Measurements from ENCODE around the gene UNC5A. TPM values are rescaled to one million over a fixed set of nuclear protein-coding genes. Genes with fewer than 3 reads are reported as not detected.

Gene UNC5A
- total and polyA plus RNA-seq, 7 experiments from 2014 or later: not detected

DNA sequence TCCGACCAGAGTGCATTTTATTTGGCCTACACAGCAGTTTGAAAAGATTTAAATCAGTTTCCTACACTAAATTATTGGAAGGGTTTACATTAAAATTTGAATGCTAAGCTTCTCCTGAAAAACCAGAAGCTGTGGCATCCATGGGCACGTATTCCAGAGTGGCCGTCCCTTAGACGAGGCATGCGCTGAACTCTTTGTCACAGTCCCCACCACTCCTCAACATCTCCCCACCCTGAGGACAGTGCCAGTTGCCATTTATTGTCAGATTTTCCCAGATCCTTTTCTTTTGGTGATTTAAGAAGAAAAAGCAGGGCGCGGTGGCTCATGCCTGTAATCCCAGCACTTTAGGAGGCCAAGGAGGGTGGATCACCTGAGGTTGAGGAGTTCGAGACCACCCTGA, 39.9 kb upstream of the UNC5A start:
- H3K27ac Mint-ChIP-seq: no peak overlapping the region
- peaks cover 0 to 4% (median 0%) of the 10 kb centered on the region in 5 donors for H3K36me3 Mint-ChIP-seq
- peaks cover 0 to 24% (median 11%) of the 10 kb centered on the region in 11 donors for H3K9me3 Mint-ChIP-seq
- Histone ChIP-seq H3K27me3 (ENCODE audit: control insufficient read depth in 2 of 2, insufficient read depth in 2 of 2, low read length in 2 of 2) (no peaks in the 10 kb centered on the region), H3K4me1 (ENCODE audit: control insufficient read depth in 2 of 2, insufficient read depth in 2 of 2, low read length in 2 of 2) (no peaks in the 10 kb centered on the region), H3K4me3 (ENCODE audit: low read length) (no peak overlapping the region), H3K27ac (ENCODE audit: low read depth, low read length) (no peak overlapping the region), H3K9me3 (ENCODE audit: control insufficient read depth in 2 of 3, low read length in 3 of 3) (peaks cover 0 to 10% (median 0%) of the 10 kb centered on the region in 3 experiments), H3K36me3 (ENCODE audit: control insufficient read depth in 2 of 3, insufficient read depth in 3 of 3, low read length in 3 of 3) (no peaks in the 10 kb centered on the region)
- H3K27me3 Mint-ChIP-seq: peaks cover 8 to 62% (median 39%) of the 10 kb centered on the region in 5 donors
- intact Hi-C loops (cut with micrococcal nuclease): no loop called here
- H3K4me3 Mint-ChIP-seq: no peak overlapping the region
- no peak for DNase-seq
- ATAC-seq: no peak
- ChIA-PET CTCF (no interaction called here), POLR2A (interaction anchor here (1.1 kb wide), 1 partner anchor 8 kb away, joined by 4 read pairs; no protein-coding TSS in a partner anchor)
- no peaks in the 10 kb centered on the region for H3K4me1 Mint-ChIP-seq

DNA sequence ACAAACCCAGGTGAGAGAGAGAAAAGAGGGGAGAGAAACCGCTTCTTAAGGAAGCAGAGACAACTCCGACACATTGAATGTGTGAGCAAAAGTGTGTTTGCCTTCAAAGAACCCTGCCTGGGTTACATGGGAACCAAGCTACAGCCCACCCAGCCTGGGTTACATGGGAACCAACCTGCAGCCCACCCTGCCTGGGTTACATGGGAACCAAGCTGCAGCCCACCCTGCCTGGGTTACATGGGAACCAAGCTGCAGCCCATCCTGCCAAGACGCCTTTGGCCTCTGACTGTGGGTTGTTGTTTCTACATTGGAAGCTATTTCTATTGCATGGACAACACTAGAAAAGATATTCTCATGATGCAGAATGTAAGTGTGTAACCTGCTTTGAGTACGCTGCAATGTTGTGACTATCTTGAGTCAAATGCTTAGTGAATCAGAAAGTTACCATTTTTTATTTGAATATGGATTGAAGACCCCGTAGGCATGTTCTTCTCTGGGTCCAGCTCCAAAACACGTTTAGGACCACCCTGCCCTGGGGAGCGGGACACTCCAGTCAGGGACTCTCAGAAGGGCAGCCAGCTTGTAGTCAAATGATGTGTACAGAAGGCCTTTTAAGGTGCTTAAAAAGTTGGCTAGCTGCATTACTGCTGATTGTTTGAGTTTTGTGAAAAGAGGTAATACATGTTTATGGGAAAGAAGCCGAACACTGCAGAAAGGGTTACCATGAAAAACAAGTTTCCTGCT, 39.1 kb upstream of the UNC5A start:
- POLR2A ChIA-PET: no interaction called here
- no peaks in the 10 kb centered on the region for H3K4me1 Mint-ChIP-seq
- Histone ChIP-seq H3K4me1 (ENCODE audit: control insufficient read depth in 2 of 2, insufficient read depth in 2 of 2, low read length in 2 of 2) (no peaks in the 10 kb centered on the region), H3K27ac (ENCODE audit: low read depth, low read length) (no peak overlapping the region), H3K4me3 (ENCODE audit: low read length) (no peak overlapping the region), H3K9me3 (ENCODE audit: control insufficient read depth in 2 of 3, low read length in 3 of 3) (peaks cover 0 to 2% (median 0%) of the 10 kb centered on the region in 3 experiments), H3K36me3 (ENCODE audit: control insufficient read depth in 2 of 3, insufficient read depth in 3 of 3, low read length in 3 of 3) (no peaks in the 10 kb centered on the region), H3K27me3 (ENCODE audit: control insufficient read depth in 2 of 2, insufficient read depth in 2 of 2, low read length in 2 of 2) (peaks cover 0 to 3% of the 10 kb centered on the region in 2 donors)
- peaks cover 8 to 63% (median 33%) of the 10 kb centered on the region in 5 donors for H3K27me3 Mint-ChIP-seq
- CTCF ChIA-PET: no interaction called here
- DNase-seq: peak in 1 of 9 donors; percentile 3
- no peak overlapping the region for H3K4me3 Mint-ChIP-seq
- H3K36me3 Mint-ChIP-seq: no peaks in the 10 kb centered on the region
- no peak for ATAC-seq
- intact Hi-C loops (cut with micrococcal nuclease): no loop called here
- no peak overlapping the region for H3K27ac Mint-ChIP-seq
- peaks cover 0 to 16% (median 3%) of the 10 kb centered on the region in 11 donors for H3K9me3 Mint-ChIP-seq

DNA sequence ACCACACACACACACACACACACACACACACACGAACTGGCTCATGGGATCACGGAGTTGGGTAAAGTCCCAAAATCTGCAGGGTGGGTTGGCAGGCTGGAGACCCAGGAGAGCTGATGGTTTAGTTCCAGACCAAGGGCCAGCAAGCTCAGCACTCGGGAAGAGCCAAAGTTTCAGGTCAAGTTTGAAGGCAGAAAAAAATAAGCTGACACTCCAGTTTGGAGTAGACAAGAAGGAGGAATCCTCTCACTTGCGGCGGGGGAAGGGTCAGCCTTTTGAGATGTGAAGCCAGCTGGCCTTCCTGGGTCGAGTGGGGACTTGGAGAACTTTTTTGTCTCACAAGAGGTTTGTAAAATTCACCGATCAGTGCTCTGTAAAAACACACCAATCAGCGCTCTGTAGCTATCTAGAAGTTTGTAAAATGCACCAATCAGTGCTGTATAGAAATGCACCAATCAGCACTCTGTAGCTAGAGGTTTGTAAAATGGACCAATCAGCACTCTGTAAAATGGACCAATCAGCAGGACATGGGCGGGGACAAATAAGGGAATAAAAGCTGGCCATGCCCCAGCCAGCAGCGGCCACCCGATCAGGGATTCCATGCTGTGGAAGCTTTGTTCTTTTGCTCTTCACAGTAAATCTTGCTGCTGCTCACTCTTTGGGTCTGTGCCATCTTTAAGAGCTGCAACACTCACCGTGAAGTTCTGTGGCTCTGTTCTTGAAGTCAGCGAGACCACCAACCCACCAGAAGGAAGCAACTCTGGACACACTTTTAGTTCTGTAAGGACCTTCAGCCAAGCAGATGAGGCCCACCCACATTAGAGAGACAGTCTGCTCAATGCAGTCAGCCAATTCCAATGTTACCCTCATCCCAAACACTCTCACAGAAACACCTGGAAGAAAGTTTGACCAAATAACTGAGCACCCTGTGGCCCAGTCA, 37.8 kb upstream of the UNC5A start:
- no peak overlapping the region for H3K4me3 ChIP-seq (ENCODE audit: low read length)
- H3K27ac ChIP-seq (ENCODE audit: low read depth, low read length): no peak overlapping the region
- Mint-ChIP-seq H3K27me3 (peaks cover 3 to 68% (median 35%) of the 10 kb centered on the region in 5 donors), H3K27ac (no peak overlapping the region), H3K4me3 (no peak overlapping the region), H3K4me1 (no peaks in the 10 kb centered on the region), H3K36me3 (no peaks in the 10 kb centered on the region), H3K9me3 (peaks cover 0 to 7% (median 0%) of the 10 kb centered on the region in 11 donors)
- intact Hi-C loops (cut with micrococcal nuclease): no loop called here
- no peaks in the 10 kb centered on the region for H3K36me3 ChIP-seq (ENCODE audit: control insufficient read depth in 2 of 3, insufficient read depth in 3 of 3, low read length in 3 of 3)
- no peaks in the 10 kb centered on the region for H3K4me1 ChIP-seq (ENCODE audit: control insufficient read depth in 2 of 2, insufficient read depth in 2 of 2, low read length in 2 of 2)
- DNase-seq: peak in 1 of 9 donors; percentile 14
- ChIA-PET POLR2A (interaction anchor here (0.6 kb wide), 1 partner anchor 25 kb away, joined by 7 read pairs; no protein-coding TSS in a partner anchor), CTCF (no interaction called here)
- no peak for ATAC-seq
- peaks cover 0 to 3% of the 10 kb centered on the region in 2 donors for H3K27me3 ChIP-seq (ENCODE audit: control insufficient read depth in 2 of 2, insufficient read depth in 2 of 2, low read length in 2 of 2)
- no peaks in the 10 kb centered on the region for H3K9me3 ChIP-seq (ENCODE audit: control insufficient read depth in 2 of 3, low read length in 3 of 3)

DNA sequence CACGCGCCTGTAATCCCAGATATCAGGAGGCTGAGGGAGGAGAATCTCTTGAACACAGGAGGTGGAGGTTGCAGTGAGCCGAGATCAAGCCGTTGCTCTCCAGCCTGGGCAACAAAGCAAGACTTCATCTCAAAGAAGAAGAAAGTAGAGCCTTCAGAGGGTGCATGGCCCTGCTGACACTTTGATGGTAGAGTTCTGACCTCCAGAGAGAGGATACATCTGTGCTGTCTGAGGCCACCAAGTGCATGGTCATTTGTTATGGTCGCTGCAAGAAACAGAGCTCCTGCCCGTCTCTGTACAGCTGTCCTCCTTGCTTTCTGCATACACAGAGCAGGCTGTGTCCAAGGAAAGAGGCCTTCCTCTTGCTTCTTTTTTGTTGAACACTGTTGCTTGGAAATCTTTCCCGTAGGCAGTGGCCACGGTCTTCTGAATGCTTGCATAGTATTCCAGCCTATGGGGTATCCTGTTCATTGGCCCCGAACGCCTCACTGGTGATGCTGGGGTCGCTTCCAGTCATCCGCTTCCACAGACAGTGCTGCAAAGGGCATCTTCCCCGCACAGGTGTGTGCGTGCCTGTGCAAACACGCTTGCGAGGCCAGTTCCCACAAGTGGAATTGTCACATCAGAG, 36.8 kb upstream of the UNC5A start:
- POLR2A ChIA-PET: no interaction called here
- ATAC-seq (no peak), DNase-seq (peak in 1 of 9 donors; percentile 4)
- Histone ChIP-seq H3K9me3 (ENCODE audit: control insufficient read depth in 2 of 3, low read length in 3 of 3) (no peaks in the 10 kb centered on the region), H3K36me3 (ENCODE audit: control insufficient read depth in 2 of 3, insufficient read depth in 3 of 3, low read length in 3 of 3) (no peaks in the 10 kb centered on the region), H3K27ac (ENCODE audit: low read depth, low read length) (no peak overlapping the region), H3K27me3 (ENCODE audit: control insufficient read depth in 2 of 2, insufficient read depth in 2 of 2, low read length in 2 of 2) (peaks cover 0 to 3% of the 10 kb centered on the region in 2 donors), H3K4me1 (ENCODE audit: control insufficient read depth in 2 of 2, insufficient read depth in 2 of 2, low read length in 2 of 2) (no peaks in the 10 kb centered on the region), H3K4me3 (ENCODE audit: low read length) (no peak overlapping the region)
- Mint-ChIP-seq H3K4me3 (no peak overlapping the region), H3K4me1 (no peaks in the 10 kb centered on the region), H3K9me3 (peaks cover 0 to 5% (median 0%) of the 10 kb centered on the region in 11 donors), H3K27me3 (peaks cover 1 to 60% (median 28%) of the 10 kb centered on the region in 5 donors), H3K36me3 (no peaks in the 10 kb centered on the region), H3K27ac (no peak overlapping the region)
- intact Hi-C loops (cut with micrococcal nuclease): no loop called here
- CTCF ChIA-PET: no interaction called here

DNA sequence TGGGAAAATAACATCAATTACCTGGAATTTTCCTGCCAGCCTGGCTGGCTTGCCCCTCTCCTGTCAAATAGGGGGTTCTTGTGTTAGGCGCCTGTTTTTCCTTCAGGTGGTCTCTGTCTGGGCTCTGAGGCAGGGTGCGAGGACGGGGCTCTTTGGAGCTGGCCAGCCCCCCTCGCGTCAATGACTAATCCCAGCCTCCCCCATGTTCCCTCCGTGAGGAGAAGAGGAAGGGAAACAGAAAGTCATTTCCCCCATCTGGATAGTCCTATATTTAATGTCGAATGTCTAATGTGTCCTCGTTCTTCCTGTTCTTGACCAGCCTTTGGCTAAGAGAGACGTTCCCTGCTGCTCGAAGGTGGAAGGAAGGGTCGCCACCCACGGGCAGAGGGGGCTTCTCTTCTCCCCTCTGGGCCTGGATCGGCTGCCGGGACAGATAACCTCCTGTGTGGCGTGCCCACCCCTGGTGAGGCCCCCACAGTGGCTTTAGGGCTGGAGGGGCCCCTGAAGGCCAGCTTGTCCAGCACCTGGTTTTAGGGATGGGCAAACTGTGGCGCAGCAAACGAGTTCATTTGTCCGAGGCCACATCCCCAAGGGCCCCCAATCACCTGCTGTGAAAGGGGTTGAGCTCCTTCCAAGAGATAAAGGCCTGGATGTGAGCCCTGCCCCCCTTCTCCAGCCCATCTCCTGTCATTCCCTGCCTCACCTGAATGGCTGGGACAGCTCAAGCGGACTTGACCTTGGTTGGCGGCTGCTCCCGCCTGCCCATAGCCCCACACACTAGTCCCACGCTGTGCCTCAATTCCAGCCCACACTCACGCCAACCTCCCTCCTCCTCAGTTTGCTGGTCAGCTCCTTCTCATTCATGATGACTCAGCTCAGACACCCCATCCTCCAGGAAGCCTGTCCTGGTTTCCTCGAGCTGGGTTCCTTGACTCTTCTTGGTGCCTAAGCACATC, 35.9 kb upstream of the UNC5A start:
- Mint-ChIP-seq H3K9me3 (peaks cover 0 to 4% (median 0%) of the 10 kb centered on the region in 11 donors), H3K27ac (no peak overlapping the region), H3K36me3 (no peaks in the 10 kb centered on the region), H3K27me3 (peaks cover 4 to 59% (median 25%) of the 10 kb centered on the region in 5 donors), H3K4me1 (no peaks in the 10 kb centered on the region), H3K4me3 (no peak overlapping the region)
- no peaks in the 10 kb centered on the region for H3K9me3 ChIP-seq (ENCODE audit: control insufficient read depth in 2 of 3, low read length in 3 of 3)
- ChIA-PET CTCF (no interaction called here), POLR2A (no interaction called here)
- intact Hi-C loops (cut with micrococcal nuclease): no loop called here
- no peak overlapping the region for H3K4me3 ChIP-seq (ENCODE audit: low read length)
- no peaks in the 10 kb centered on the region for H3K36me3 ChIP-seq (ENCODE audit: control insufficient read depth in 2 of 3, insufficient read depth in 3 of 3, low read length in 3 of 3)
- ATAC-seq (no peak), DNase-seq (peak in 1 of 9 donors; percentile 19)
- peaks cover 0 to 3% of the 10 kb centered on the region in 2 donors for H3K27me3 ChIP-seq (ENCODE audit: control insufficient read depth in 2 of 2, insufficient read depth in 2 of 2, low read length in 2 of 2)
- no peak overlapping the region for H3K27ac ChIP-seq (ENCODE audit: low read depth, low read length)
- H3K4me1 ChIP-seq (ENCODE audit: control insufficient read depth in 2 of 2, insufficient read depth in 2 of 2, low read length in 2 of 2): no peaks in the 10 kb centered on the region

DNA sequence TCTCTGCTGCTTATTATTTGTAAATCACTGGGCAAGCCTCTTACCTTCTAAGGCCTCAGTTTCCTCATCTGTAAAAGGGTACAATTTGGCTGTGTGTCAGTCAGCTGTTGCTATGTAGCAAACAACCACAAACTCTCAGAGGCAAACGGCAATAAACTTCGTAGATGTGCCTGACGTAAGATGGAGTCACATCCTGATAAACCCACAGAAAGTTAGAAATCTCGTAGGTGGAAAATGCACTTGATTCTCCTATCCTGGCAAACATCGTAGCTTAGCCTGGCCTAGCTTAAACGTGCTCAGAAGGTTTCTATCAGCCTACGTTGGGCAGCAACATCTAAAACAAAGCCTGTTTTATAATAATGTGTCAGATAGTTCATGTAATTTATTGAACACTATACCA, 35.0 kb upstream of the UNC5A start:
- ChIA-PET CTCF (no interaction called here), POLR2A (no interaction called here)
- no peaks in the 10 kb centered on the region for H3K4me1 ChIP-seq (ENCODE audit: control insufficient read depth in 2 of 2, insufficient read depth in 2 of 2, low read length in 2 of 2)
- H3K4me1 Mint-ChIP-seq: no peaks in the 10 kb centered on the region
- no peak overlapping the region for H3K27ac ChIP-seq (ENCODE audit: low read depth, low read length)
- H3K4me3 Mint-ChIP-seq: no peak overlapping the region
- peaks cover 4 to 60% (median 31%) of the 10 kb centered on the region in 5 donors for H3K27me3 Mint-ChIP-seq
- ATAC-seq (no peak), DNase-seq (no peak)
- H3K27ac Mint-ChIP-seq: no peak overlapping the region
- peaks cover 0 to 4% (median 0%) of the 10 kb centered on the region in 11 donors for H3K9me3 Mint-ChIP-seq
- no peaks in the 10 kb centered on the region for H3K36me3 Mint-ChIP-seq
- H3K4me3 ChIP-seq (ENCODE audit: low read length): no peak overlapping the region
- H3K9me3 ChIP-seq (ENCODE audit: control insufficient read depth in 2 of 3, low read length in 3 of 3): no peaks in the 10 kb centered on the region
- H3K36me3 ChIP-seq (ENCODE audit: control insufficient read depth in 2 of 3, insufficient read depth in 3 of 3, low read length in 3 of 3): no peaks in the 10 kb centered on the region
- peaks cover 0 to 3% of the 10 kb centered on the region in 2 donors for H3K27me3 ChIP-seq (ENCODE audit: control insufficient read depth in 2 of 2, insufficient read depth in 2 of 2, low read length in 2 of 2)
- intact Hi-C loops (cut with micrococcal nuclease): no loop called here

All from naive thymus-derived CD4-positive, alpha-beta T cell (primary cell).